ENCODE data around the gene SPEN. TPM values are rescaled to one million over a fixed set of nuclear protein-coding genes. Genes with fewer than 3 reads are reported as not detected.
A peak's percentile ranks its signal among the peaks of the same experiment; 100 is the strongest.

Gene SPEN
- total RNA-seq, 3 donors from 2014 or later: 48.7 to 60.3 (median 50.6) TPM

DNA sequence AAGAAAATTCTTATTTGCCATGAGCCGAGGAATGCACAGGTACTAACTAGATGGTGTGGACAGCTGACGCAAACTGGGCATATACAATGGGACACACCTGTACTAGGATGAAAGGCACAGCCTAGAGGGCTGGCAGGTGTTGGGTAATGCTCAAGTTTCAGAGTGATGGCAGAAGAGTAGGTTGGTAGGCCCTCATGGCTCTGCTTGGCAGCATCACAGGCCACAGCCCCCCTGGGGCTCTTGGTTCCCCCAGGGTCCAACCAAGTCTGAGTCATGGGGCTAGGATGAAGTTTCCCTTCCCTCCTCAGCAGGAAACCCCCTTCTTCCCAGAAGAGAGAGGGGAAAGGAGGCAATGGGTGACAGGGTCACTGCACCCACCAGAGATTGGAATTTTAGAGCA is 35.2 kb downstream of the SPEN start:
- Histone ChIP-seq H3K4me3 (no peak overlapping the region), H3K9me3 (no peaks in the 10 kb centered on the region), H3K4me1 (ENCODE audit: low read depth) (peaks cover 13% of the 10 kb centered on the region), H3K36me3 (ENCODE audit: low read depth) (no peaks in the 10 kb centered on the region)
- no peak for DNase-seq
- TF ChIP-seq CTCF (IDR thresholded peaks at IDR 0.05): no peak
- intact Hi-C loops (cut with DNase I, micrococcal nuclease): no loop called here
- ATAC-seq: no peak

GRCh38 chr1:15883326-15883725 is 35.8 kb downstream of the SPEN start:
- ATAC-seq: no peak
- TF ChIP-seq CTCF (IDR thresholded peaks at IDR 0.05): no peak
- Histone ChIP-seq H3K36me3 (ENCODE audit: low read depth) (no peaks in the 10 kb centered on the region), H3K4me1 (ENCODE audit: low read depth) (peaks cover 13% of the 10 kb centered on the region), H3K4me3 (no peak overlapping the region), H3K9me3 (no peaks in the 10 kb centered on the region)
- DNase-seq: no peak
- intact Hi-C loops (cut with DNase I, micrococcal nuclease): no loop called here

GRCh38 chr1:15884477-15884876 is 37.0 kb downstream of the SPEN start:
- peaks cover 13% of the 10 kb centered on the region for H3K4me1 ChIP-seq (ENCODE audit: low read depth)
- no peak for TF ChIP-seq CTCF (IDR thresholded peaks at IDR 0.05)
- H3K36me3 ChIP-seq (ENCODE audit: low read depth): no peaks in the 10 kb centered on the region
- ATAC-seq: no peak
- no peak for DNase-seq
- H3K4me3 ChIP-seq: no peak overlapping the region
- intact Hi-C loops (cut with DNase I, micrococcal nuclease): no loop called here
- H3K9me3 ChIP-seq: no peaks in the 10 kb centered on the region

DNA sequence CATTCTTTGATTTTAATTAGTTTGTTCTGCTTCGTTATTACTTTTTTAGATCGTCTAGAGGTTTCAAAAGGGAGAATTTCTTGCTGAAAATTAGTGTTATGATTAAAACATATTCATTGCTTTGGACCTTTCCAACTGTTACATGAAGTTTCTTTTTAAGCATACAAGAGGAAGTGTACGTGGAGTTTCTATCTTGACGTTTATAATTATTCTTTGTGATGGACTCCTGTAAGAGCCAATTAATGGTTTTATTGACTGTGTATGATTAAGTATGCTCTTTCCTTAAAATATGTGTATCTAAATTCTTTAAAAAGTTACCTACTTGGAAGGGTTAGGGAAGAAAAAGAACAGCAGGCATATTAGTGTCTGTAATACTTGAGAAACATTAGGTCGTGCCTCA is 37.8 kb downstream of the SPEN start:
- ATAC-seq (no peak), DNase-seq (no peak)
- Histone ChIP-seq H3K9me3 (no peaks in the 10 kb centered on the region), H3K36me3 (ENCODE audit: low read depth) (no peaks in the 10 kb centered on the region), H3K4me1 (ENCODE audit: low read depth) (peaks cover 13% of the 10 kb centered on the region), H3K4me3 (no peak overlapping the region)
- TF ChIP-seq CTCF (IDR thresholded peaks at IDR 0.05): no peak
- intact Hi-C loops (cut with DNase I, micrococcal nuclease): no loop called here

DNA sequence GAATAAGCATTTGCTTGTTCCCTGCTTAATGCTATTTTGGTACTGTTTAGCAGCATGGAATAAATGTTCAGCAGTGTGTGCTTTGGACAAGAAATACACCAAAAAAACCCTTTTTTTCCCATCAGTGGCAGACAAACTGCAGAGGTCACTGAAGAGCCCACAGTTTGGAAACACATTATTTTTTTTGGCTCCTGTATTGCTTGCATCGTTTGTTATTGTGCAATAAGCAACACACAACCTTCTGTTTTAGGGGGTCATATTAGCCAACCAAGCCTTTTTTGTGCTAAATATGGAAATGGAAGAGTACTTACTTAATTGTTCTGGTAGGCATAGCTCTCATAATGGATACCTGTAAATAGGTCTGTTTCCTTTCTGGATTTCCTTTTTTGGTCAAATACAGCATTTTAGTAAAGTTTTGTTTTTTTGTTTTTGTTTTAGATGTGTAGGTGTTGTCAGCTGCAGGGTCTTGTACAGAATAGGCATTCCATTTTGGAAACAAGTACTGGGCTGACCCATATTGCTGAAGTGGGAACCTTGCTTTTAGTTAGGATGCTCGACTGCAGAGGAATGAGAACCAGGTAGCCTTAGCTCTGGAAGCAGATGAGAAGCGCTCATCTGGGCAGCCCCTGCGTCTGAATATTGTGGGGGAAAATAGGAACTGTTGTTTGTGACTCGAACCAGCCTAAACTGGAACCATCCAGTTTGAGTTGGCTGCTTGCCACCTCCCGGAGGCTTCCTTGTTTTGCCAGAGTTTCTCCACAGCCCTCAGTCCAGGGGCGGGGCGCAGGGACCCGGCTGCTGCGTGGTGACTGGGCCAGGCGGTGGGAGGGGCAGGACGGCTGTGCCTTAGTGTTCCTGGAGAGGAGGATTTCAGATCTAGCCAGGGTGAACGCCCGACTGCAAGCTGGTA is 38.4 kb downstream of the SPEN start:
- intact Hi-C loops (cut with DNase I, micrococcal nuclease): no loop called here
- TF ChIP-seq CTCF (IDR thresholded peaks at IDR 0.05): no peak
- Histone ChIP-seq H3K4me1 (ENCODE audit: low read depth) (peaks cover 13% of the 10 kb centered on the region), H3K9me3 (no peaks in the 10 kb centered on the region), H3K36me3 (ENCODE audit: low read depth) (no peaks in the 10 kb centered on the region), H3K4me3 (no peak overlapping the region)
- DNase-seq: peak; percentile 97 to 98 (median 97)
- ATAC-seq: peak; percentile 100
